Parathyroid adenoma (tissue), 2 donors: ENCODE data around the gene TSC22D1.

Experiments used
- H2AFZ ChIP-seq: fragments of 300-600 bp; sonication (generic); one replicate; pipeline ENCODE4 v1.7.0; 2017; ENCODE audit warnings: antibody characterized with exemption, mild to moderate bottlenecking
- H3K27ac ChIP-seq: fragments of 300-600 bp; sonication (generic); one replicate; pipeline ENCODE4 v1.7.0; 2017
- H3K27me3 ChIP-seq: fragments of 300-600 bp; sonication (generic); one replicate; pipeline ENCODE4 v1.7.0; 2017; ENCODE audit warnings: low read length; ENCODE audit not compliant: control insufficient read depth, insufficient read depth
- H3K36me3 ChIP-seq: fragments of 300-600 bp; sonication (generic); one replicate; pipeline ENCODE4 v1.7.0; 2017; ENCODE audit warnings: low read length; ENCODE audit not compliant: control insufficient read depth, insufficient read depth
- H3K4me1 ChIP-seq: fragments of 300-600 bp; sonication (generic); one replicate; pipeline ENCODE4 v1.7.0; 2017; ENCODE audit warnings: control low read depth
- H3K4me2 ChIP-seq: fragments of 300-600 bp; sonication (generic); one replicate; pipeline ENCODE4 v1.7.0; 2017; ENCODE audit warnings: low read length
- H3K4me3 ChIP-seq: fragments of 300-600 bp; sonication (generic); one replicate; pipeline ENCODE4 v1.7.0; 2017; ENCODE audit warnings: low read depth, low read length
- H3K79me2 ChIP-seq: fragments of 300-600 bp; sonication (generic); one replicate; pipeline ENCODE4 v1.7.0; 2017; ENCODE audit warnings: control low read depth
- H3K9ac ChIP-seq: fragments of 300-600 bp; sonication (generic); one replicate; pipeline ENCODE4 v1.7.0; 2017; ENCODE audit warnings: mild to moderate bottlenecking
- H3K9me3 ChIP-seq: fragments of 300-600 bp; sonication (generic); one replicate; pipeline ENCODE4 v1.7.0; 2017; ENCODE audit warnings: low read length; ENCODE audit not compliant: control insufficient read depth
- CTCF ChIP-seq: fragments of 300-600 bp; sonication (generic); IDR thresholded peaks from one replicate; pipeline ENCODE4 v1.7.0; 2017; ENCODE audit warnings: antibody characterized with exemption, mild to moderate bottlenecking
- donor health status: primary hyperparathyroidism.

The TSC22D1 gene

GRCh38 chr13:44447783-44448321 is 128.3 kb downstream of the TSC22D1 start:
- H3K27ac ChIP-seq = no peak overlapping the region
- no peak overlapping the region for H3K4me3 ChIP-seq
- H2AFZ ChIP-seq = no peak overlapping the region
- no peaks in the 10 kb centered on the region for H3K79me2 ChIP-seq
- no peaks in the 10 kb centered on the region for H3K9me3 ChIP-seq
- no peak overlapping the region for H3K4me2 ChIP-seq
- TF ChIP-seq CTCF = no peak
- H3K27me3 ChIP-seq = no peaks in the 10 kb centered on the region
- no peak overlapping the region for H3K9ac ChIP-seq
- H3K4me1 ChIP-seq = no peaks in the 10 kb centered on the region
- no peaks in the 10 kb centered on the region for H3K36me3 ChIP-seq

GRCh38 chr13:44440046-44440608 is 136.0 kb downstream of the TSC22D1 start:
- Histone ChIP-seq H3K9ac (no peak overlapping the region), H3K27ac (no peak overlapping the region), H3K4me2 (no peak overlapping the region), H3K4me3 (no peak overlapping the region), H3K79me2 (no peaks in the 10 kb centered on the region), H3K9me3 (no peaks in the 10 kb centered on the region), H3K36me3 (no peaks in the 10 kb centered on the region), H3K27me3 (no peaks in the 10 kb centered on the region), H3K4me1 (no peaks in the 10 kb centered on the region), H2AFZ (no peak overlapping the region)
- no peak for TF ChIP-seq CTCF

- Histone ChIP-seq H3K79me2 (no peaks in the 10 kb centered on the region), H3K36me3 (no peaks in the 10 kb centered on the region), H3K9ac (no peak overlapping the region), H3K9me3 (no peaks in the 10 kb centered on the region), H2AFZ (no peak overlapping the region), H3K4me1 (no peaks in the 10 kb centered on the region), H3K27ac (no peak overlapping the region), H3K4me3 (no peak overlapping the region), H3K27me3 (no peaks in the 10 kb centered on the region), H3K4me2 (no peak overlapping the region)
- TF ChIP-seq CTCF = no peak
Observed at GRCh38 chr13:44439452-44440024, 136.6 kb downstream of the TSC22D1 start.

- Histone ChIP-seq H3K27ac (no peak overlapping the region), H3K9ac (no peak overlapping the region), H3K36me3 (no peaks in the 10 kb centered on the region), H2AFZ (no peak overlapping the region), H3K9me3 (no peaks in the 10 kb centered on the region), H3K4me3 (no peak overlapping the region), H3K27me3 (no peaks in the 10 kb centered on the region), H3K79me2 (no peaks in the 10 kb centered on the region), H3K4me2 (no peak overlapping the region), H3K4me1 (no peaks in the 10 kb centered on the region)
- TF ChIP-seq CTCF = no peak
Observed at GRCh38 chr13:44438234-44438579, 137.9 kb downstream of the TSC22D1 start.
